ENCODE results near the gene TUBG1.

DNA sequence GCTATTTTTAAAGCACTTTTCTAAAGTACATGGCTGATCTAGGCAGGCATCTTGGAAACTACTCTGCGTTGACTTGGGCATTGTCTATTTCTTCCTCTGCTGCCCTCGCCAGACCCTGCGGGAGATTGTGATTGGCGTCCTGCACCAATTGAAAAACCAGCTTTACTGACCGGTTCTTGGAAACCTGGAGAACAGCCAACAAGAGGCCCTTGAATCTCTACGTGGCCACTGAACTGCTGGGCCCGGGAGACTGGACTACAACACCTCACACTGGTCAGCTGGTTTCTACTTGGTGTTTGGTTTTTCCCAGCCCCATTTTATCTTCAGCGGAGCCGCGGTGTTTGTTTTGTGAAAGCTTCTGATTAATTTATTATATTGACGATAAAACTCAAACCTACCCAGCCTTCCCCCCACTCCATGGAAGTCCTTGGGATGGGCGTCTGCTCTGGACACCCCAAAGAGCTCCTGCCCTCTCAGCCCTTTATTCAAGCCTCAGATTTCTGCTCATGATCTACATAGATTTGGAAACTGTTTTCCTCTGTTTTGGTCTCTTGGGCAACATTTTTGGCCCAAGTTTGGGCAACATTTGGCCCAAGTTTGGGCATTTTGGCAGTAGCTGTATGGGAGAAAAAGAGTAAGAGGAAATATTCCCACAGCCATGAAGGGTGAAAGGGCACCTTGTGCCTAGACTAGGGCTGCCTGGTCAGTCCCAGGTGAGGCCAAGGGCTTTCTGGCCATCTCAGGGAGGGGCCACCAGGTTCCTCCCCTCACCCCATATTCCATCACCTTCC is 37.9 kb upstream of the TUBG1 start:
- TF ChIP-seq, protein P1, sequence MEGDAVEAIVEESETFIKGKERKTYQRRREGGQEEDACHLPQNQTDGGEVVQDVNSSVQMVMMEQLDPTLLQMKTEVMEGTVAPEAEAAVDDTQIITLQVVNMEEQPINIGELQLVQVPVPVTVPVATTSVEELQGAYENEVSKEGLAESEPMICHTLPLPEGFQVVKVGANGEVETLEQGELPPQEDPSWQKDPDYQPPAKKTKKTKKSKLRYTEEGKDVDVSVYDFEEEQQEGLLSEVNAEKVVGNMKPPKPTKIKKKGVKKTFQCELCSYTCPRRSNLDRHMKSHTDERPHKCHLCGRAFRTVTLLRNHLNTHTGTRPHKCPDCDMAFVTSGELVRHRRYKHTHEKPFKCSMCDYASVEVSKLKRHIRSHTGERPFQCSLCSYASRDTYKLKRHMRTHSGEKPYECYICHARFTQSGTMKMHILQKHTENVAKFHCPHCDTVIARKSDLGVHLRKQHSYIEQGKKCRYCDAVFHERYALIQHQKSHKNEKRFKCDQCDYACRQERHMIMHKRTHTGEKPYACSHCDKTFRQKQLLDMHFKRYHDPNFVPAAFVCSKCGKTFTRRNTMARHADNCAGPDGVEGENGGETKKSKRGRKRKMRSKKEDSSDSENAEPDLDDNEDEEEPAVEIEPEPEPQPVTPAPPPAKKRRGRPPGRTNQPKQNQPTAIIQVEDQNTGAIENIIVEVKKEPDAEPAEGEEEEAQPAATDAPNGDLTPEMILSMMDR (IDR thresholded peaks at IDR 0.05): no peak
- TF ChIP-seq POLR2A (IDR thresholded peaks at IDR 0.05): no peak
